K562 (cell line): ENCODE results near the gene TGOLN2. TPM values are rescaled to one million over a fixed set of nuclear protein-coding genes. Genes with fewer than 3 reads are reported as not detected.
A peak's percentile ranks its signal among the peaks of the same experiment; 100 is the strongest.

ENCODE experiments used
- BRD9 ChIP-seq: fragments of 450-650 bp; IDR thresholded peaks from 2 replicates; pipeline ENCODE4 v1.6.1; 2018; ENCODE audit warnings: low read depth; ENCODE audit not compliant: partially characterized antibody
- GTF2A2 ChIP-seq: IDR thresholded peaks from 2 replicates; pipeline ENCODE4 v1.6.1; 2016; ENCODE audit warnings: mild to moderate bottlenecking, missing genetic modification characterization, missing compliant biosample characterization
- MEF2A ChIP-seq: IDR thresholded peaks from 2 replicates; pipeline ENCODE4 v1.6.1; 2011; ENCODE audit warnings: low read depth, mild to moderate bottlenecking, low read length, moderate library complexity; ENCODE audit not compliant: control insufficient read depth
- POLR2H ChIP-seq: IDR thresholded peaks from 2 replicates; pipeline ENCODE4 v1.6.1; 2016; ENCODE audit warnings: missing genetic modification characterization, low read depth, mild to moderate bottlenecking, control low read depth, missing compliant biosample characterization, moderate library complexity
- PTRF ChIP-seq: fragments of 450-650 bp; IDR thresholded peaks from 2 replicates; pipeline ENCODE4 v1.6.1; 2016; ENCODE audit warnings: mild to moderate bottlenecking, missing genetic modification characterization, missing compliant biosample characterization
- RBM25 ChIP-seq: fragments of 200-400 bp; formaldehyde crosslinking; IDR thresholded peaks from 2 replicates; pipeline ENCODE4 v1.6.1; 2018; ENCODE audit warnings: low read length, low read depth, moderate library complexity; ENCODE audit not compliant: severe bottlenecking
- WHSC1 ChIP-seq: IDR thresholded peaks from one replicate; pipeline ENCODE4 v1.6.1; 2012; ENCODE audit warnings: low read length, control low read depth, inconsistent platforms
- ZNF384 ChIP-seq: IDR thresholded peaks from 2 replicates; pipeline ENCODE4 v1.6.1; 2012; ENCODE audit warnings: low read depth, low read length, improper control_type of control experiment
- polyA plus RNA-seq, 8 experiments: library from polyadenylated mRNA; depleted of rRNA in 4 of 8; stranded (reverse) in 5 of 8; unstranded in 3 of 8; fragments of >200 nt; fragmentation: Nextera tagmentation in 2 of 8; fragmentation: Illumina TruSeq in 1 of 8; extraction: Ambion mirVana in 2 of 8; extraction: Trizol in 1 of 8; gene quantifications; 2 replicates each; pipeline versions ENCODE4 v1.2.1 to v1.2.3, GENCODE V29; 2011 to 2014; ENCODE audit warnings: inconsistent platforms in 1 of 8, missing spikeins in 1 of 8
- total RNA-seq, 7 experiments: library from RNA; depleted of rRNA in 6 of 7; stranded (reverse); fragments of >200 nt in 6 of 7; fragmentation: Illumina TruSeq in 2 of 7; extraction: Trizol in 2 of 7; gene quantifications; 2 replicates each; pipeline versions ENCODE4 v1.2.1 to v1.2.3, GENCODE V29; 2011 to 2021; ENCODE audit warnings: low replicate concordance in 1 of 7
- TF ChIP-seq, protein P1 (sequence below): fragments of 450-650 bp; IDR thresholded peaks from 2 replicates; pipeline ENCODE4 v1.6.1; 2014; ENCODE audit warnings: low read depth, mild to moderate bottlenecking, moderate library complexity, borderline replicate concordance
- TF ChIP-seq, protein P2 (sequence below), 2 experiments: fragments of 450-650 bp; conservative IDR thresholded peaks; 2 replicates each; pipeline ENCODE4 v1.6.1; 2017; ENCODE audit warnings: mild to moderate bottlenecking in 2 of 2, moderate library complexity in 2 of 2
- TF ChIP-seq, protein P3 (sequence below): IDR thresholded peaks from 2 replicates; pipeline ENCODE4 v1.6.1; 2011; ENCODE audit not compliant: insufficient read length; ENCODE audit errors: extremely low read depth
- TF ChIP-seq, protein P4 (sequence below): fragments of 200-800 bp; sonication (Bioruptor generic); IDR thresholded peaks from 2 replicates; pipeline ENCODE4 v1.6.1; 2016; ENCODE audit warnings: missing genetic modification characterization, missing compliant biosample characterization
- TF ChIP-seq, protein P5 (sequence below): sonication (generic); formaldehyde crosslinking; IDR thresholded peaks from 2 replicates; pipeline ENCODE4 v1.8.0; 2022; ENCODE audit warnings: missing genetic modification reagents, mild to moderate bottlenecking, moderate library complexity, borderline replicate concordance
- TF ChIP-seq, protein P6 (sequence below): fragments of 250-450 bp; sonication (Bioruptor Pico); IDR thresholded peaks from 2 replicates; pipeline ENCODE4 v1.4.0; 2020

TGOLN2 gene
- total and polyA plus RNA-seq, 9 of the 15 experiments (the other 6 are each of a cell fraction or from before 2014, with no cell fraction given) = 13.0 to 66.5 (median 35.9) TPM

DNA sequence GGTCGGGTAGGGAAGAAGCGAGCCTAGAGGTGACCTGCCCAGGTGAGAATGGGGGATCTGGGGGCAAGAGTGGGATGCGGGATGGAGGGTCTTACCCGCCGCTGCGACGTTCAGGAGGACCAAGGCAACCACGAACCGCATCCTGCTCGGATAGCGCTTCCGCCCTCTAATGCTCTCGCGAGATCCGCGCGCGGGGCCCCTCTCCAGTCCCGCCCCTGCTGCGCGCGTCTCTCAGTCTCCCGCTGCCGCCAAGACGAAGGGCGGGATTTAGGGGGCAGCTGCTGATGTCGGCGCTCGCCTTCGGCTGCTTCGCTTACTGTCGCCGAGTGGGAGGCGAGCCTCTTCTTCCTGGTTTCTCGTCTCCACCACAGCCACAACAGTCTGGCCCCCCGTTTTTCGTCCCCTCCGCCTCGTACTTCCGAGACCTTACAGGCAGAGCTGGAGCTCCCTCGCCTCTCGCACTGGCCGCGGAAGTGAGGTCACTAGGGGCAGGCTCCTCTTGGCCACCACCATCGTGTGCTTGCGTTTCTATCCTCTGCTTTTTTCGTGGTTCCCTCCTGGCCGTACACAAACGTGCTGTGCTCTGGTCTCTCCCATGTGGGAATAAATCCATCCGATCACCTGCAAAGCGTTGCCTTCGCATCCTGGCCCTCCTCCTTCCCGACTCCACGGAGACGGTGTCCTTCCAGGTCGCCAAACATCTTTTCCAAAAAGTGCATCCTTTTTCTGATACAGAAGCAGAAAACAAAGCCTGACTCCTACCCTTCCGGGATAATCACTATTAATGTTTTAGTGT is at the start of gene TGOLN2 (continued):
- TF ChIP-seq, protein P1, sequence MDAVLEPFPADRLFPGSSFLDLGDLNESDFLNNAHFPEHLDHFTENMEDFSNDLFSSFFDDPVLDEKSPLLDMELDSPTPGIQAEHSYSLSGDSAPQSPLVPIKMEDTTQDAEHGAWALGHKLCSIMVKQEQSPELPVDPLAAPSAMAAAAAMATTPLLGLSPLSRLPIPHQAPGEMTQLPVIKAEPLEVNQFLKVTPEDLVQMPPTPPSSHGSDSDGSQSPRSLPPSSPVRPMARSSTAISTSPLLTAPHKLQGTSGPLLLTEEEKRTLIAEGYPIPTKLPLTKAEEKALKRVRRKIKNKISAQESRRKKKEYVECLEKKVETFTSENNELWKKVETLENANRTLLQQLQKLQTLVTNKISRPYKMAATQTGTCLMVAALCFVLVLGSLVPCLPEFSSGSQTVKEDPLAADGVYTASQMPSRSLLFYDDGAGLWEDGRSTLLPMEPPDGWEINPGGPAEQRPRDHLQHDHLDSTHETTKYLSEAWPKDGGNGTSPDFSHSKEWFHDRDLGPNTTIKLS = peak; percentile 80
- TF ChIP-seq, protein P2, sequence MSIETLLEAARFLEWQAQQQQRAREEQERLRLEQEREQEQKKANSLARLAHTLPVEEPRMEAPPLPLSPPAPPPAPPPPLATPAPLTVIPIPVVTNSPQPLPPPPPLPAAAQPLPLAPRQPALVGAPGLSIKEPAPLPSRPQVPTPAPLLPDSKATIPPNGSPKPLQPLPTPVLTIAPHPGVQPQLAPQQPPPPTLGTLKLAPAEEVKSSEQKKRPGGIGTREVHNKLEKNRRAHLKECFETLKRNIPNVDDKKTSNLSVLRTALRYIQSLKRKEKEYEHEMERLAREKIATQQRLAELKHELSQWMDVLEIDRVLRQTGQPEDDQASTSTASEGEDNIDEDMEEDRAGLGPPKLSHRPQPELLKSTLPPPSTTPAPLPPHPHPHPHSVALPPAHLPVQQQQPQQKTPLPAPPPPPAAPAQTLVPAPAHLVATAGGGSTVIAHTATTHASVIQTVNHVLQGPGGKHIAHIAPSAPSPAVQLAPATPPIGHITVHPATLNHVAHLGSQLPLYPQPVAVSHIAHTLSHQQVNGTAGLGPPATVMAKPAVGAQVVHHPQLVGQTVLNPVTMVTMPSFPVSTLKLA (conservative IDR thresholded peaks at IDR 0.05) = peak; percentile 52 to 63; a peak in 3 of 4 replicates
- TF ChIP-seq, protein P3, sequence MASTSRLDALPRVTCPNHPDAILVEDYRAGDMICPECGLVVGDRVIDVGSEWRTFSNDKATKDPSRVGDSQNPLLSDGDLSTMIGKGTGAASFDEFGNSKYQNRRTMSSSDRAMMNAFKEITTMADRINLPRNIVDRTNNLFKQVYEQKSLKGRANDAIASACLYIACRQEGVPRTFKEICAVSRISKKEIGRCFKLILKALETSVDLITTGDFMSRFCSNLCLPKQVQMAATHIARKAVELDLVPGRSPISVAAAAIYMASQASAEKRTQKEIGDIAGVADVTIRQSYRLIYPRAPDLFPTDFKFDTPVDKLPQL = peak; percentile 83
- TF ChIP-seq GTF2A2 (tag) = no peak
- TF ChIP-seq MEF2A = no peak
- TF ChIP-seq PTRF (tag) = no peak
- peak; percentile 51 for TF ChIP-seq RBM25
- TF ChIP-seq, protein P4, sequence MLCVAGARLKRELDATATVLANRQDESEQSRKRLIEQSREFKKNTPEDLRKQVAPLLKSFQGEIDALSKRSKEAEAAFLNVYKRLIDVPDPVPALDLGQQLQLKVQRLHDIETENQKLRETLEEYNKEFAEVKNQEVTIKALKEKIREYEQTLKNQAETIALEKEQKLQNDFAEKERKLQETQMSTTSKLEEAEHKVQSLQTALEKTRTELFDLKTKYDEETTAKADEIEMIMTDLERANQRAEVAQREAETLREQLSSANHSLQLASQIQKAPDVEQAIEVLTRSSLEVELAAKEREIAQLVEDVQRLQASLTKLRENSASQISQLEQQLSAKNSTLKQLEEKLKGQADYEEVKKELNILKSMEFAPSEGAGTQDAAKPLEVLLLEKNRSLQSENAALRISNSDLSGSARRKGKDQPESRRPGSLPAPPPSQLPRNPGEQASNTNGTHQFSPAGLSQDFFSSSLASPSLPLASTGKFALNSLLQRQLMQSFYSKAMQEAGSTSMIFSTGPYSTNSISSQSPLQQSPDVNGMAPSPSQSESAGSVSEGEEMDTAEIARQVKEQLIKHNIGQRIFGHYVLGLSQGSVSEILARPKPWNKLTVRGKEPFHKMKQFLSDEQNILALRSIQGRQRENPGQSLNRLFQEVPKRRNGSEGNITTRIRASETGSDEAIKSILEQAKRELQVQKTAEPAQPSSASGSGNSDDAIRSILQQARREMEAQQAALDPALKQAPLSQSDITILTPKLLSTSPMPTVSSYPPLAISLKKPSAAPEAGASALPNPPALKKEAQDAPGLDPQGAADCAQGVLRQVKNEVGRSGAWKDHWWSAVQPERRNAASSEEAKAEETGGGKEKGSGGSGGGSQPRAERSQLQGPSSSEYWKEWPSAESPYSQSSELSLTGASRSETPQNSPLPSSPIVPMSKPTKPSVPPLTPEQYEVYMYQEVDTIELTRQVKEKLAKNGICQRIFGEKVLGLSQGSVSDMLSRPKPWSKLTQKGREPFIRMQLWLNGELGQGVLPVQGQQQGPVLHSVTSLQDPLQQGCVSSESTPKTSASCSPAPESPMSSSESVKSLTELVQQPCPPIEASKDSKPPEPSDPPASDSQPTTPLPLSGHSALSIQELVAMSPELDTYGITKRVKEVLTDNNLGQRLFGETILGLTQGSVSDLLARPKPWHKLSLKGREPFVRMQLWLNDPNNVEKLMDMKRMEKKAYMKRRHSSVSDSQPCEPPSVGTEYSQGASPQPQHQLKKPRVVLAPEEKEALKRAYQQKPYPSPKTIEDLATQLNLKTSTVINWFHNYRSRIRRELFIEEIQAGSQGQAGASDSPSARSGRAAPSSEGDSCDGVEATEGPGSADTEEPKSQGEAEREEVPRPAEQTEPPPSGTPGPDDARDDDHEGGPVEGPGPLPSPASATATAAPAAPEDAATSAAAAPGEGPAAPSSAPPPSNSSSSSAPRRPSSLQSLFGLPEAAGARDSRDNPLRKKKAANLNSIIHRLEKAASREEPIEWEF (CRISPR knock-in tag) = no peak
- TF ChIP-seq WHSC1 = no peak
- TF ChIP-seq, protein P5, sequence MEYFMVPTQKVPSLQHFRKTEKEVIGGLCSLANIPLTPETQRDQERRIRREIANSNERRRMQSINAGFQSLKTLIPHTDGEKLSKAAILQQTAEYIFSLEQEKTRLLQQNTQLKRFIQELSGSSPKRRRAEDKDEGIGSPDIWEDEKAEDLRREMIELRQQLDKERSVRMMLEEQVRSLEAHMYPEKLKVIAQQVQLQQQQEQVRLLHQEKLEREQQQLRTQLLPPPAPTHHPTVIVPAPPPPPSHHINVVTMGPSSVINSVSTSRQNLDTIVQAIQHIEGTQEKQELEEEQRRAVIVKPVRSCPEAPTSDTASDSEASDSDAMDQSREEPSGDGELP = peak; percentile 87
- 0 out of 2 replicates have a peak, but pooled peaks have one; percentile 4 for TF ChIP-seq ZNF384
- TF ChIP-seq BRD9 = peak; percentile 77
- TF ChIP-seq, protein P6, sequence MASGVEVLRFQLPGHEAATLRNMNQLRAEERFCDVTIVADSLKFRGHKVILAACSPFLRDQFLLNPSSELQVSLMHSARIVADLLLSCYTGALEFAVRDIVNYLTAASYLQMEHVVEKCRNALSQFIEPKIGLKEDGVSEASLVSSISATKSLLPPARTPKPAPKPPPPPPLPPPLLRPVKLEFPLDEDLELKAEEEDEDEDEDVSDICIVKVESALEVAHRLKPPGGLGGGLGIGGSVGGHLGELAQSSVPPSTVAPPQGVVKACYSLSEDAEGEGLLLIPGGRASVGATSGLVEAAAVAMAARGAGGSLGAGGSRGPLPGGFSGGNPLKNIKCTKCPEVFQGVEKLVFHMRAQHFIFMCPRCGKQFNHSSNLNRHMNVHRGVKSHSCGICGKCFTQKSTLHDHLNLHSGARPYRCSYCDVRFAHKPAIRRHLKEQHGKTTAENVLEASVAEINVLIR (CRISPR knock-in tag) = peak; percentile 42; the same call in 1 of the 2 replicates
- peak; percentile 95 for TF ChIP-seq POLR2H
